VCaP (cell line): ENCODE measurements around the gene TMC6.

Experiments used
- H3K27ac ChIP-seq: fragments of 450-650 bp; 2 replicates; pipeline ENCODE4 v1.5.1; 2017
- TF ChIP-seq, protein P1 (sequence below): fragments of 450-650 bp; conservative IDR thresholded peaks from 2 replicates; pipeline ENCODE4 v1.5.1; 2017; ENCODE audit warnings: mild to moderate bottlenecking, moderate library complexity

The TMC6 gene

DNA sequence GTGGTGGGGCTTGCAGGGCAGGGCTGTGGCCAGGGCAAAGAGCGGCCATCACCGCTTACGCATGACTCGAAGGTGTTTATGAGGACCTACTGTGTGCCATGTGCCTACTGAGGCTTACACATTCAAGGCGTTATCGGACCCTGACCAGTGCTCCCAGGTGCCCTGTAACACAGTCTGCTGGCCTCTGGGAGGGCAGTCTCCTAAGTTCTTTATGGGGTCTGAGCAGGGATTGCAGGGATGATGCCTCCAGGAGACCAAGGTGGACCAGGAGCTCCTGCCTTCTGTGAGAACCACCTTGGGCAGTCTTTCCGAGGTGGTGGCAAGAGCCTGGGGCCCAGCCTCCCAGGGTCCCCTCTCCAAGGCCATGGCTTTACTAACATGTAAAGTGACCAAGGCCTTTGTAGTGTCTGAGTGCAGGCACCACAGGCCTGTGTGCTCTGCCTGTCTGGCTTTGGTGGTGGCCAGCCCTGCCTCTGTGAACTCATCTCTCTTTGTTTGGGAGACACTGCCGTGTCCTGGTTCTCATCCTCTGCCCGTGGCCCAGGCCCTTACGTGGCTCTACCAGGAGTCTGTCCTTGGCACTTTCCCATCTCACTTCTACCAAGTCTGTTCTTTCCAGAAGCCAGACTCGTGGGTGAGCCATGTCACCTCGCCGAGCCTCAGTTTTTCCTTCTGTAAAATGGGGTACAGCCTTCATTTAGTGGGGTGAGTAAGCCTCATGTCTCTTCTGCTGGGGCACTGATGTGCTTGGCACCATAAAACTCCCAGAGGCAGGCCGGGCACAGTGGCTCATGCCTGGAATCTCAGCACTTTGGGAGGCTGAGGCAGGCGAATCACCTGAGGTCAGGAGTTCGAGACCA, 36.4 kb upstream of the TMC6 start:
- TF ChIP-seq, protein P1, sequence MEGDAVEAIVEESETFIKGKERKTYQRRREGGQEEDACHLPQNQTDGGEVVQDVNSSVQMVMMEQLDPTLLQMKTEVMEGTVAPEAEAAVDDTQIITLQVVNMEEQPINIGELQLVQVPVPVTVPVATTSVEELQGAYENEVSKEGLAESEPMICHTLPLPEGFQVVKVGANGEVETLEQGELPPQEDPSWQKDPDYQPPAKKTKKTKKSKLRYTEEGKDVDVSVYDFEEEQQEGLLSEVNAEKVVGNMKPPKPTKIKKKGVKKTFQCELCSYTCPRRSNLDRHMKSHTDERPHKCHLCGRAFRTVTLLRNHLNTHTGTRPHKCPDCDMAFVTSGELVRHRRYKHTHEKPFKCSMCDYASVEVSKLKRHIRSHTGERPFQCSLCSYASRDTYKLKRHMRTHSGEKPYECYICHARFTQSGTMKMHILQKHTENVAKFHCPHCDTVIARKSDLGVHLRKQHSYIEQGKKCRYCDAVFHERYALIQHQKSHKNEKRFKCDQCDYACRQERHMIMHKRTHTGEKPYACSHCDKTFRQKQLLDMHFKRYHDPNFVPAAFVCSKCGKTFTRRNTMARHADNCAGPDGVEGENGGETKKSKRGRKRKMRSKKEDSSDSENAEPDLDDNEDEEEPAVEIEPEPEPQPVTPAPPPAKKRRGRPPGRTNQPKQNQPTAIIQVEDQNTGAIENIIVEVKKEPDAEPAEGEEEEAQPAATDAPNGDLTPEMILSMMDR = no peak

DNA sequence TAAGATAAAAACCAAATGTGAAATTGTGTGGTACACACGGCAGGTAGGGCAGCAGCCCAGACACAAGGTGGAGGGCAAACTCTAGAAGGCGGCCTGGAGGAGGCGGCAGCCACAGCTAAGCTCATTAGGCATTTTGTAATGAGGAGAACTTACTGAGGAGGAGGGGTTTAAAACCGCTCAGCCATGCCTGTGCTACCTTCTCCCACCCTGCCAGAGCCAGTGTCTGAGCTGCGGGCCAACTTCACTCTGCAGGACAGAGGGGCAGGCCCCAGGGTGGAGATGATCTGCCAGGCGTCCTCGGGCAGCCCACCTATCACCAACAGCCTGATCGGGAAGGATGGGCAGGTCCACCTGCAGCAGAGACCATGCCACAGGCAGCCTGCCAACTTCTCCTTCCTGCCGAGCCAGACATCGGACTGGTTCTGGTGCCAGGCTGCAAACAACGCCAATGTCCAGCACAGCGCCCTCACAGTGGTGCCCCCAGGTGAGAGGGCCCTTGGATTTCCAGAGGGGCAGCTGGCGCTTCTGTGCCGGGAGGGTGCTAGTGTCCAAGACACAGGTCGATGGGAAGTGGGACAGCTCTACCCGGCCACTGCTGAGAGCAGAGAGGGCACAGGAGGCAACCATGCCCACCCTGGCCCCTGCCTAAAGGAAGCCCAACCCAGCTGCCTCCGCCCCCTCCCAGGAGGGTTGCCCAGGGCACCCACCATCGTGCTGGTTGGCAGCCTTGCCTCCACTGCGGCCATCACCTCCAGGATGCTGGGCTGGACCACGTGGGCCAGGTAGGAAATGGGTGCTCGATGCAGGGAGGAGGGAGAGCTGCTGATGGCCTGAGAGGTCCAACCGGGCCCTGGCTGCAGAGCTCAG, 35.6 kb upstream of the TMC6 start:
- TF ChIP-seq, protein P1 = peak; percentile 41
- H3K27ac ChIP-seq = peak overlapping the region; percentile 80

More for the DNA sequence above, 36.4 kb upstream of the TMC6 start:
- peak overlapping the region; percentile 80 for H3K27ac ChIP-seq

DNA sequence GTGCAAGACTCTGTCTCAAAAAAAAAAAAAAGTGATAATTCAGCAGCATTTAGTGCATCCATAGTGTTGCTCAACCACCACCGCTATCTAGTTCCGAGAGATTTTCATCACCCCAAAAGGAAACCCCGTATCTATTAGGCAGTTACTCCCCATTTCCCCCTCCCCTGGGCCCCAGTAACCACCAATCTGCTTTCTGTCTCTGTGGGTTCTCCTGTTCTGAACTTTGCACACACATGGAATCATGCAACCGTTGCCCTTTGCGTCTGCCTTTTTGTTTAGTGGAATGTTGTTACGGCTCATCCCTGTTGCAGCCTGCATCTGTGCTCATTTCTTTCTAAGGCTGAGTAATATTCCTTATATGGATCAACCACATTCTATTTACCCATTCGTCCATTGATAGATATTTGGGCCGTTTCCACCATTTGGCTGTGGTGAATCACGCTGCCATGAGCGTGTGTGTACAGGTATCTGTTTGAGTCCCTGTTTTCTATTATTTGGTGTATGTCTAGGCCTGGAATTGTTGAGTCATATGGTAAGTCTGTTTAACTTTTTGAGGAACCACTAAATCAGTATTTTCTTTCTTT, 31.1 kb upstream of the TMC6 start:
- H3K27ac ChIP-seq = no peak overlapping the region
- TF ChIP-seq, protein P1 = no peak

DNA sequence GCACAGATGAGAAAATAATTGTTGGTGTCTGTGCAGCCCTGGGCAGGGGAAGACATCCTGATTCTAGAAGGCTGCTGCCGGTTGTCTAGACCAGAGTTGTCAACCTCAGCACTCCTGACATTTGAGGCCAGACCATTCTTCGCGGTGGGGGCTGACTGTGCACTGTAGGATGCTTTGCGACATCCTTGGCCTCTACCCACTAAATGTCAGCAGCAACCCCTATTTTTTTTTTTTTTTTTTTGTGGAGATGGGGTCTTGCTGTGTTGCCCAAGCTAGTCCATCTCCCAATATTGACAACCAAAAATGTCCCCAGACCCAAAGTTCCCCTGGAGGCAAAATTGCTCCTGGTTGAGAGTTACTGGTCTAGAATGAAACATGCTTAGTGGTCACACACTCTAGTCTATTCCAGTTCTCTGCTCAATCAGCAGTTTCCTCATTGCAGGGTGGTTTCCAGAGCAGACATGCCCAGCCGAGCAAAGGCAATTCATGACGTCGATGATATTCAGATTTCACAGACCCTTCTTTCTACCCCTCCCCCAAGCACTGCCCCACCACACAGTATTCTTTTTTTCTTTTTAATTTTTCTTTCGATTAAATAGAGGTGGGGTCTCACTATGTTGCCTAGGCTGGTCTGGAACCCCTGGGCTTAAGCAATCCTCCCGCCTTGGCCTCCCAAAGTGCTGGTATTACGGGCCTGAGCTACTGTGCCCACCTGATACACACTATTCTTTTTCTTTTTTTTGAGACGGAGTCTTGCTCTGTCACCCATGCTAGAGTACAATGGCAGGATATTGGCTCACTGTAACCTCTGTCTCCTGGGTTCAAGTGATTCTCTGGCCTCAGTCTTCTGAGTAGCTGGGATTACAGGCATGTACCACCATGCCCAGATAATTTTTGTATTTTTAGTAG, 26.6 kb upstream of the TMC6 start:
- TF ChIP-seq, protein P1 = no peak
- no peak overlapping the region for H3K27ac ChIP-seq

DNA sequence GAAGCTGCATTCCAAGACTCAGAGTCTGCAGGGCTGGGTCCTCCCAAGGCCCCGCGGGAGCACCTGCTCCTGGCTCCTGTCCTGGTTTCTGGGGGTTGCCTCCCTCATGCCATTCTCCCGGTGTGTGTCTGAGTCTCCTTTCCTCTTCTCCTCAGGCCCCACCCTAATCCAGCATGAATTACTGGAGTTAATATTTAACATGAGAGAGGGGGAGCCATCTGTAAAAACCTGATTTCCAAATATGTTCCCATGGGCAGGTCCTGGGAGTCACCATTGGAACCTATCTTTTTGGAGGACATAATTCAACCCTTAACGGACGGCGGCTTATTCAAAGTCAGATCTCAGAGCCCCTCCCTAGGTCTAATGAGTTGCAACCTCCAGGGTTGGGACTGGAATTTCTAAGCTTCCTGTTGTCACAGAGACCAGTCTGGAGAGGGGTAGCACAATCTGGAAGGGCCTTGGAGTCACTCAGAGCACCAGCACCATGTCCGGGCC, 23.0 kb upstream of the TMC6 start:
- TF ChIP-seq, protein P1 = no peak
- H3K27ac ChIP-seq = peak overlapping the region; percentile 71

DNA sequence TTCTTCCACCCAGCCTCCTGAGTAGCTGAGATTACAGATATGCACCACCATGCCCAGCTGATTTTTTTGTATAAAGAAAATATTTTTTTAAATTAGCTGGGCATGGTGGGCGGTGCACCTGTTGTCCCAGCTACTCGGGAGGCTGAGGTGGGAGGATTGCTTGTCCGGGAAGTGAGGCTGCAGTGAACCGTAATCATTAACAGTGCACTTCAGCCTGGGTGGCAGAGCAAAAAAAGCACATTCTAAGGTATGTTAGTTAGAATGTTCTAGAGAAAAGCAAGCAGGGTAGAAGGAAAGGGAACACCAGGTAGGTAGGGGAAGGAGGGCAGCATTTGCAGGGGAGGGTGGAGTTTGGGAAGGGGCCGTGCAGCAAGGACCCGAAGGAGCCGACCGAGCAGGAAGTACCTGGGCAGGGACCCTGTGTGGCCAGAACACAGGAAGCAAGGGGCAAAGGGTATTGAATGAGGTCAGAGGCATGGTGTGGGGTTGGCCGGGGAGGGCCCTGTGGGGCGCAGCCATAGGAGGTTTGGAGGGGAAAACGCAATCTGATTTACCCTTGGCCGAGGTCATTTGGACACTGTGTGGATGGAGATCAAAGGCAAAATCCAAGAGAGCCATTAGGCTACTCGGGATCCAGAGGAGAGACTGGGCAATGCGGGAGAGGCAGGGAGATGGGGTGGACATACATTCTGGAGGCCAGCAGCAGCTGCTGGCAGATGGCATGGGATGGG, 19.9 kb upstream of the TMC6 start:
- no peak overlapping the region for H3K27ac ChIP-seq
- TF ChIP-seq, protein P1 = no peak
